Activated effector memory CD4-positive, alpha-beta T cell treated with Interleukin-2 at 50 U/mL for 16 hours (primary cell): ENCODE data around the gene EML6.
"Not testable (repeated sequence)": the region's sequence is repeated elsewhere in the genome, so short reads cannot be mapped to it uniquely, and the experiment has no call there.

ENCODE experiments used
- DNase-seq: peaks from one replicate; pipeline ENCODE4 v3.0.0-alpha.2; 2020

The EML6 gene

GRCh38 chr2:54723131-54723995 is at the start of gene EML6:
TSS of gene EML6 (plus strand) at chr2:54723662. CDS start at chr2:54725062, 1,400 bp downstream.
- peak; percentile 98 for DNase-seq

- no peak for DNase-seq
Measured at GRCh38 chr2:54675281-54675680, 48.2 kb upstream of the EML6 start.

GRCh38 chr2:54675738-54676137 is 47.7 kb upstream of the EML6 start:
- no peak for DNase-seq

- DNase-seq = no peak
Measured at GRCh38 chr2:54676656-54677055, 46.8 kb upstream of the EML6 start.

- no peak for DNase-seq
Measured at GRCh38 chr2:54677476-54678265, 45.8 kb upstream of the EML6 start.

GRCh38 chr2:54678719-54679118 is 44.7 kb upstream of the EML6 start:
- DNase-seq = no peak

- DNase-seq = no peak
Measured at GRCh38 chr2:54680397-54681041, 42.9 kb upstream of the EML6 start.

- DNase-seq = no peak
Measured at GRCh38 chr2:54681416-54681815, 42.0 kb upstream of the EML6 start.

GRCh38 chr2:54683596-54683995 is 39.9 kb upstream of the EML6 start:
- DNase-seq = no peak

- no peak for DNase-seq
Measured at GRCh38 chr2:54685263-54685775, 38.1 kb upstream of the EML6 start.

- DNase-seq = no peak
Measured at GRCh38 chr2:54687595-54688152, 35.8 kb upstream of the EML6 start.

GRCh38 chr2:54691445-54692135 is 31.9 kb upstream of the EML6 start:
- DNase-seq = no peak

- no peak for DNase-seq
Measured at GRCh38 chr2:54692556-54692955, 30.9 kb upstream of the EML6 start.

GRCh38 chr2:54695378-54695777 is 28.1 kb upstream of the EML6 start:
- DNase-seq = no peak

GRCh38 chr2:54697934-54698333 is 25.5 kb upstream of the EML6 start:
- no peak for DNase-seq

GRCh38 chr2:54698926-54699325 is 24.5 kb upstream of the EML6 start:
- DNase-seq = not testable (repeated sequence)

- no peak for DNase-seq
Measured at GRCh38 chr2:54699665-54700064, 23.8 kb upstream of the EML6 start.

GRCh38 chr2:54701029-54701428 is 22.4 kb upstream of the EML6 start:
- DNase-seq = no peak

GRCh38 chr2:54704238-54704637 is 19.2 kb upstream of the EML6 start:
- no peak for DNase-seq

- DNase-seq = no peak
Measured at GRCh38 chr2:54704688-54705605, 18.5 kb upstream of the EML6 start.

- no peak for DNase-seq
Measured at GRCh38 chr2:54706622-54707021, 16.8 kb upstream of the EML6 start.
